HuH-7 (cell line): Measurements from ENCODE around the gene CTSV.
"Not testable (repeated sequence)": the region's sequence is repeated elsewhere in the genome, so short reads cannot be mapped to it uniquely, and the experiment has no call there.

Source experiments
- DNase-seq: peaks from one replicate; pipeline ENCODE4 v3.0.0; 2011; ENCODE audit warnings: low spot score

Gene CTSV

DNA sequence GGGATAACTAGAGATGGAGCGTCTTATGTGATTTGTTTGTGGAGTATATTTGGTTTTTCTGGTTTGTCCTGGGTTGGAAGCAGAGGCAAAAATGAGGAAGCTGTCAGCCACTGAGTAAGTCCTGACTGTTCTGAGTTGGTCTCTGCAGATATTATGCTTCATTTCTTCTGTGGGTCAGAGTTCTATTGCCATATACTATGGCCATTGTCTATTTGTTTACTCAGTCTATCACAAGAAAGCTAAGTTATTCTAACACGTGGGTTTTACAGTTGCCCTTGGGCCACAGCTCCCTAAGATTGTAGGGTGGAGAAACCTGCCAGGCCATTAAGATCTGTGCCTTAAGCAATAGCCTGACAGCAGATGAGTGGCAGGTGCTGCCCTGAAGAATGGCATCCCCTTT lies 3.0 kb upstream of the CTSV start:
- DNase-seq = no peak

DNA sequence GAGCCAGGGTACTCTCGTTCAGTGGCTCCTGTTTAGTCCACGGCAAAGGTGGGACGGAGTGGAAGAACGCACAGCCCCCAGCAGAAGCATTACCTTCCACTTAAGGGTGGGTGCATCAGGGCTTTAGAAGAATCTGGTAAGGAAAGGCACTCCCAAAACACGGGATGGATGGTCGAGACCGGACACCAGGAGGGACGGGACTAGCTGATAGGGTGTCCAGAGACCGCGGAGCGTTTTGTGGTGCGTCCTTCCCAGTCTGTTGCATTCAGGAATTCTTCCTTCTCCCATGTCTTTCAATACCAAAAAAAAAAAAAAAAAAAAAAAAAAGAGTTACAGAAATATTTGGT lies 545 bp upstream of the CTSV start:
- peak; percentile 71 for DNase-seq

DNA sequence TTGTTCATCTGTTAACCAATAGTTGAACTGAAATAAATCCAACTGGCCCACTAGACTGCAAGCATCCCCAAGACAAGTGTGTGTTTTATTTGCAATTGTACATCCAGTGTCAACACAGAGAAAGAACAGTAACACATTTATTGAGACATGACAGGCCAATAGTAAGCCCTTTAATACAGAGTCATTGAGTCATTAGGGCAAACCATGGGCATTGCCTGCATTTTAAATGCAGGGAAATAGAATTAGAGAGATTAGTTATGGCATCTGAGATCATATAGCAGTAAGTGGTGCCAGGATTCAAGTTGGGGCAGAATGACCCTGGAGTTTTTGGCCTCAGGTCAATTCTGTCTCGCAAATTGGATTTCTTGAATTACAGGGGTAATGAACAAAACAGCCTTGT lies 15.4 kb downstream of the CTSV start:
- DNase-seq = not testable (repeated sequence)

DNA sequence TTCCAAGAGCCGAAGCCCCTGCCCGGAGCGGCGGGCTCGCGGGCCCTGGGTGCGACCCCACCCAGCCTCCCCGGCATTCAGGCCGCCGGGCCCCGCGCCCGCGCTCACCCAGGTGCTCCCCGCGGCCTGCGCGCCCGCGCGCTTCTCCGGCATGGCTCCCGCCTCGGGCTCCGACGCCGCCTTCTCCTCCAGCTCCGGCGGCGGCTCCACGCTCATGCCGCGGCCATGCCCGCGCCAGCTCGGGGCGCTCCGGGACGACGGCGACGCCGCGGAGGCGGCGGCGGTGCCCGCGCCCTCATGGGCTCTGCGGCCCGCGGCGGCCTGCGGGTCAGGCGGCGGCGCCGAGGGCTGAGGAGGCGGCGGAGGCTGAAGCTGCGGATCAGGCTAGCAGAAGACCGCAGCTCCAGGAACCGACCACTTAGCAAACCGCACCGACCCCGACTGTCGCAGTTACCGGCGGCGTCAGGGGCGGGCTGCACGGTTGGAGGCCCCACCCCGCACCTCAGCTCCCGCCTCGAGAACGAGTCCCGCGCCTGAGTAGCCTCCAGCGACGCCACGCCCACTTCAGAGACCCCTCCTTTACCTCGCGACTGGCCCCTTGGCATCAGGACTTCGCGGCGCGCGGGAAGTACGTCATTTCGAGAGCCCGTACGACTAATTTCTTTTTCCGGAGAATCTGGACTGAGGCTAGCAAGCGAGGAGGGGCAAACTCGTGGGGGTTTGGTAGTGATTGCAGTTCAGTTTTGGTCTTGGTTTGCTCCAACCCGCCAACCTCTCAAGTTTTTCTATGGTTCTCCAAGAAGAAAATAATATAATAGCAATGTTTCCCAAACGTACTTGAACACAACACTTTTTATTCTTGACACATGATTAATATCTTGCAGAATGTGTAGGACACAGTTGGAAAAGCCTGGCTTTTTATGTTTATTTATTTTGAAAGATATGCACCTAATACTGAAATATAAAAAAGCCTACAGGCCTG lies 25.5 kb downstream of the CTSV start:
- not testable (repeated sequence) for DNase-seq

DNA sequence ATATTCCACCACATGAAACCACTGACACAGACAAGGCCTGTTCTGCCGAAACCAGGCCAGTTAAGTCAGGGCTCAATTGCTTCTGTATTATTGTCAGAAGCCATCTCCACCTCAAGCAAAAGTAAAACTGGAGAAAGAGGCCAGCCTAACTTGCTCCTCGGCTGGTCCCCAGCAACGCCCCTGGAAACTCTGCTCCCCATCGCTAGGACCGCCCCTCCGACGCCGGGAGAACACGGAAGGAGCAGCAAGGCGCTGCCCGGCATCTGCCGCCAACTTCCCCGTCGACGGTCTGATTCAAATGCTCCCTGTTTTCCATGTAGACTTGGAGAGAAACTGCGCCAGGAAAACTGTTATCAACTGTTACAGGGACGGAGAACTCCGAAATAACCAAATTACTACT lies 26.3 kb downstream of the CTSV start:
- not testable (repeated sequence) for DNase-seq

DNA sequence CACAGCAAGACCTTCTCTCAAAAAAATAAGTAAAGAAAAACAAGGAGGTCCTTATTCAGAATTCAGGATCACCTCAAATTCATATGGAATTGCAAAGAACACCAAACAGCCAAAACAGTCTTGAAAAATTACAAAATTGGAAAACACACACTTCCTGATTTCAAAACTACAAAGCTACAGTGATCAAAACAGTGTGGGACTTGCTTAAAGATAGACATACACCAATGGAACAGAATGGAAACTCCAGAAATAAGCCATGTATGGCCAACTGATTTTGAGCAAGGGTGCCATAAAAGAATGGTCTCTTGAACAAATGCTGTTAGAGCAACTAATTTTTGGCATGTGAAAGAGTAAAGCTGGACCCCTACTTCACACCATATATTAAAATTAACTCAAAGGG lies 36.7 kb downstream of the CTSV start:
- DNase-seq = not testable (repeated sequence)

DNA sequence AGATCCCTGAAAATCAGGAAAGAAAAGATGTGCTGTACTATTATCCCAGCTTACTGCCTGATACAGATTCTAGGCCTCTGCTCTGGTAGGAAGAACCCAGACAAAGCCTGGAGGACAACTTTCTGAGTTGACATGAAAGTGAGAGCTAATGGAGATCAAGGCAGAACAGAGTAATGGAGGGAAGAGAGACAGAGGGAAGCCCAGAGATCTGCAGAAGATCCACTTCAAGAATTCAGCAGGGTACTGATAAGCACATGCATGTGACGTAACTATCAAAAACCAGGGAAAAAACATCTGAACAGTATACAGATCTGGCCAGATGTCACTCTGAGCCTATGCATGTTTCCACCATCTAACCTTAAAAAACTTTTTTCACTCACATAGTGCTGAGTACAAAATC lies 37.6 kb downstream of the CTSV start:
- DNase-seq = not testable (repeated sequence)

DNA sequence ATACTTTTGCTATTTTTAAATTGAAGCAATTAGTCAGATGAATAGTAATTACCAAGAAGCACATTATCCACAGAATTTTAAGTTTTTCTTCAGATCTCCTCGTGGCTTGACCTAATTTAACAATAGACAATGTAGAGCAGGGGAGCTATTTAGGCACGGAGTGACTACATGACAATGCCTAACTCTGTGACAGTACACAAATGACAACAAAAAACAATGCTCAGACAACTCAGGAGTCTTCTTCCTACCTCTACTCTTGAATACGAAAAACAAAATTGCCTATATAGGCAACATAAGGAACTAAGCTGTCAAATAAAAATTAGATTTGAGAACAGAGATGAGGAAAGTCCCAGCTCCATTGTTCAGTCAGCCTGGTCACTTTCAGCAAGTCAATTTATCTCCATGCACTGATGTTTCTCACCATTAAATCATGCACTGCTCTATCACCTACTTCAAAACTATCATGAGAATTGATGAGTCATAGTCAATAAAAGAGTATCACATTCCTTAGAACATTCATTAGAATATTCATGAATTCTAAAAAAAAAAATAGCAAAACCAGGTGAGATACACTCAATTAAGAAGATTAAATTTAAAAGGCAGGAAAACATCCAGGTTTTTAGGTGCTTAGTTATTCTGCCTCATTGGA lies 38.7 kb downstream of the CTSV start:
- DNase-seq = not testable (repeated sequence)

DNA sequence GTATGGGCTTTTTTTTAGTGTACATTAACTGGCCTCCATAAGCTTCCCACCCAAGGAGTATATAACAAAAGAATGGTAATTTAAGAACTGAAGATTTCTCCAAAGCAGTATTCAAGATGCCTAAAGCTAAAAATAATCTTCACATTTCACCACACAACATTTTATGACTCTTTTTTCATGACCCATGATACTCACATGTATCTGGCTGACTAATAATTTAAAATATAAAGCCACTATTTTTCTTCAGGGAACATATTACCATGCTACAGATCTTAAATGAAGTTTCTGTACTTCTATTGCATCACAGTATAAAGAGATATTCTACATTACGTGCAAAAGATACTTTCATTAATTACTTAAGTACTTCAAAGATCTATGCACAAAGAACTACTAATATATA lies 39.2 kb downstream of the CTSV start:
- not testable (repeated sequence) for DNase-seq

DNA sequence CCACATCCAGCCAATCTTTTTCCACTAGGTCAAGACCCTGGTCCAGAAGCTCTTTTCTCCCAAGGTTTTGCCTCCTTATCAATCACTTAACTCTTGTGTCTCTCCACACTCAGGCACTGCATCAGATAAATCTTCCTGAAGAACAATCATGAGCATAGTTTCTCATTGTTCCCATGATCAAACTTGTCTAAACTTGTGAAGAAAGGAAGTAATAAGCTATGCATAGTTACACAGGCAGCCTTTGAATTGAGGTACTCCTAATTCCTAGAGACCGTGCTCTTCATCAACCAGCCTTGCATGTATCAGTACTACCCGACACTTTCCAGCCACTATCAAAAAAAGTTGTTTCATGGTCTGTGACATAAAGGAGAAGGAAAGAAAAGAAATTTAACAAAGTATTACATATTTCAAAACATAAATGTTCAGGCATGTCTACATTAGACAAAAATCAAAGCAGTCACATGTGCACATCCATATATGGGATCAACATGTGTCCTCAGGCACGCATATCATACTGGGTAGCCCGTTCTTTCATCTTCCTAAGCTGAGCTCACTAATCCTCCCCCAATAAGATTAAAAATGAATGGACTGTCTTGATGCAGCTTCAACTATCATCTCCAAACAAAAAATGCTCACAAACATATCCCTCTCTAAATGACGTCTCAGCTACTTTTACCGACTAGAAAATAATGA lies 41.8 kb downstream of the CTSV start:
- not testable (repeated sequence) for DNase-seq

DNA sequence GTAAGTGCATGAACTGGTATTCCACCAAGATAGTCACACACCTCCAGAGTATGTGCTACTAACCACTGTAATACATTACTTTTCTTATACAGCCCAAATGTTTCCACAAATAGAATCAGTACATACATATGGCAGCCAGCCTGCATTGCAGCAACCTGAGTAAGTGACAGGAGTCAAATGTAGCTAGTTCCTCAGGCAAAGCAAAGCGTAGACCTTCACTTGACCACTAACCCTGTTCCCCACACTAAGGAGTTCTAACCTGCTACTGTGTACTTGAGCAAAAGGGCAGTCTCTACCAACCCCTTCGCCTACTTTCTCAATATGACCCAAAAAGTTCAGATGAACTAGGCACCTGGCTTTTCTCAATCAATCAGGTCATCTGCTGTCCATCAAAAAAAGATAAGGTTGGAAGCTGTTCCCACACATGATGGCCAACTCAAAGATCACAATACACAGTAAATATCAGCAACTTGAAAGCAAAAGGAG lies 44.4 kb downstream of the CTSV start:
- not testable (repeated sequence) for DNase-seq

DNA sequence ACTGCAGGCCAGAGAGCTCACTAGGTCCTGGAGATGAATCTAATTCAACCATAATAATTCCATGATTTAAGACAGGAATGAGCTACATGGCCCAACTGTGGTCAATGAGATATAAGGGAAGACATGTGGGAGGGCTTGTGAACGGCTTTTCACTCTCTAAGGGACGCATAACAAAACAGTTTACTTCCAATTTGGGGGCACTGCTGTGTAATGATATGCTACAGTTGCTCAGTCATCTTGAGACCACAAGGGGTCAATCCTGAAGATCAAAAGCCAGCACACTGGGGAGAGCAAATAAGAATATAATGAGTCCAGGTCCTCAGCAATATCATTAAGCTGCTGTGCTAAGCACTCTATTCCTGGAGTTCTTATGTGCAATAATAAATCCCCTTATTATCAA lies 46.6 kb downstream of the CTSV start:
- DNase-seq = not testable (repeated sequence)

DNA sequence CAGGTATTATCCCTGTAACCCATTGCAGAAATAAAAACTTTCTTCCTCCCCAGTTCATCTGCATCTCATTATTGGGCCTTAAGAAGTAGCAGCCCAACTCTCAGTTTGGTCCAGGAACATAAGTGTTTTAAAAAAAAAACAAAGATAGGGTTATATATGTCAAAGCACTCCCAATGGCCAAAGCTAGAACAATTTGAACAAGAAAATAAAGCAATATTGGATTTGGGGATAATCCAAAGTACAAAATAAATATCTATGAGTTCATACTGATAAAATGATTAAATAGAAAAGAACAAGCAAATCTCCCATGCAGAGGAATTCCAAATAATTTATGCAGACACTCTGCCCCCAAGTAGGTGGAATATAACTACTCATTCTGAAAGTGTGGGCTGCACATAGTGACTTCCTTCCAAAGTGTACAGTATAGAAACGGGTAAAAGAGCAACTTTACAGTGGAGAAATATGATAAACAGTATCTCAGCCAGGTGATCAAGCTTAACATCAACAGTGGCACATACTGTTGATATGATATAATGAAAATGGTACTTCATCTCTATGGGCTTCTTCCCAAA lies 49.1 kb downstream of the CTSV start:
- DNase-seq = not testable (repeated sequence)

DNA sequence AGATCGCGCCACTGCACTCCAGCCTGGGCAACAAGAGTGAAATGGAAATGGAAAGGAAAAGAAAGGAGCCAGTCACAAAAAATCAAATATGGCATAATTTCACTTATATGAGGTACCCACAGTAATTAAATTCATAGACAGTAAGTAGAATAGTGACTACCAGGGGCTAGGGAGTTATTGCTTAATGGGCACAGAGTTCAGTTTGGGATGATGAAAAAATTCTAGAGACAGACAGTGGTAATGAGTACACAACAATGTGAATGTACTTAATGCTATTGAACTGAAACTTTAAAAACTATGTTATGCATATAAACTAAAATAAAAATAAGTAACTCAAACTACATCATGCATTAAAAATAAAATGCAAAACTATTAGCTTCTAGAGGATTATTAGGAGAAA lies 54.1 kb downstream of the CTSV start:
- not testable (repeated sequence) for DNase-seq

DNA sequence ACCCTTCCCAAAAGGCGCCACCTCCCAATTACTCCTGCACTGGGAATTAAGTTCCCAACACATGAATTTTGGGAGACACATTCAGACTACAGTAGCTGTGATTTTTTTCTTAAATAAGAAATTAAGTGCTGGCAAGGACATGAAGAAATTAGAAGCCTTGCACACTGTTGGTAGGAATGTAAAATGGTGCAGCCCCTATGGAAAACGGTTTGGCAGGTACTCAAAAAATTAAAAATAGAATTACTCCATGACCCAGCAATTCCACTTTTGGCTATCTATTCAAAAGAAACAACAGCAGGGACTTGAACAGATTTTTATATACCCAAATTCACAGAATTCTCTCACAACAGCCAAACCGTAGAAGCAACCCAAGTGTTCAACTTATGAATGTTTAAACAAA lies 54.8 kb downstream of the CTSV start:
- not testable (repeated sequence) for DNase-seq

DNA sequence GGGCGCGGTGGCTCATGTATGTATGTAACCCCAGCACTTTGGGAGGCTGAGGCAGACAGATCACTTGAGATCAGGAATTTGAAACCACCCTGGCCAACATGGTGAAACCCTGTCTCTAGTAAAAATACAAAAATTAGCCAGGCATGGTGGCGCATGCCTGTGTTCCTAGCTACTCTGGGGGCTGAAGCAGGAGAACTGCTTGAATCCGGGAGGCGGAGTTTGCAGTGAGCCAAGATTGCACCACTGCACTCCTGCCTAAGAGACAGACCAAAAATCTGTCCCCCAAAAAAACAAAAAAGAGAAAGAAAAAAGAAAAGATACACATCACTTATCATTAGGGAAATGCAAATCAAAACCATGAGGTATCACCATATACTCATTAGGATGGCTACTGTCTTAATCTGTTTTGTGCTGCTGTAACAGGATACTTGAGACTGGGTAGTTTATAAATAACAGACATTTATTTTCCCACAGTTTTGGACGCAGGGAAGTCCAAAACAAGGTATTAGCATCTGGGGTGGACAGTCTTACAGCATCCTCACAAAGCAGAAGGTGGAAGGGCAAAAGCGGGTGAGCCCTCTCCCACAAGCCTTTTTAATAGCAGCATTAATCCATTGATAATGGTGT lies 55.3 kb downstream of the CTSV start:
- DNase-seq = not testable (repeated sequence)
